ENCODE results near the gene RASA2. TPM values are rescaled to one million over a fixed set of nuclear protein-coding genes. Genes with fewer than 3 reads are reported as not detected.

The RASA2 gene, protein sequence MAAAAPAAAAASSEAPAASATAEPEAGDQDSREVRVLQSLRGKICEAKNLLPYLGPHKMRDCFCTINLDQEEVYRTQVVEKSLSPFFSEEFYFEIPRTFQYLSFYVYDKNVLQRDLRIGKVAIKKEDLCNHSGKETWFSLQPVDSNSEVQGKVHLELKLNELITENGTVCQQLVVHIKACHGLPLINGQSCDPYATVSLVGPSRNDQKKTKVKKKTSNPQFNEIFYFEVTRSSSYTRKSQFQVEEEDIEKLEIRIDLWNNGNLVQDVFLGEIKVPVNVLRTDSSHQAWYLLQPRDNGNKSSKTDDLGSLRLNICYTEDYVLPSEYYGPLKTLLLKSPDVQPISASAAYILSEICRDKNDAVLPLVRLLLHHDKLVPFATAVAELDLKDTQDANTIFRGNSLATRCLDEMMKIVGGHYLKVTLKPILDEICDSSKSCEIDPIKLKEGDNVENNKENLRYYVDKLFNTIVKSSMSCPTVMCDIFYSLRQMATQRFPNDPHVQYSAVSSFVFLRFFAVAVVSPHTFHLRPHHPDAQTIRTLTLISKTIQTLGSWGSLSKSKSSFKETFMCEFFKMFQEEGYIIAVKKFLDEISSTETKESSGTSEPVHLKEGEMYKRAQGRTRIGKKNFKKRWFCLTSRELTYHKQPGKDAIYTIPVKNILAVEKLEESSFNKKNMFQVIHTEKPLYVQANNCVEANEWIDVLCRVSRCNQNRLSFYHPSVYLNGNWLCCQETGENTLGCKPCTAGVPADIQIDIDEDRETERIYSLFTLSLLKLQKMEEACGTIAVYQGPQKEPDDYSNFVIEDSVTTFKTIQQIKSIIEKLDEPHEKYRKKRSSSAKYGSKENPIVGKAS
- total RNA-seq (10 to 100 TPM; 25.5 to 26.1 TPM), polyA plus RNA-seq (1 to 10 TPM; 6.9 to 7.8 TPM)
- long read RNA-seq, donor 1, full-length matches to known transcripts: 3 of 29 reads
- long read RNA-seq, donor 1, partial matches to known transcripts: 13 of 29 reads
- long read RNA-seq, donor 1, other reads (novel, unspliced or antisense): 13 of 29 reads
- long read RNA-seq, donor 2, full-length matches to known transcripts: 2 of 30 reads
- long read RNA-seq, donor 2, partial matches to known transcripts: 9 of 30 reads
- long read RNA-seq, donor 2, other reads (novel, unspliced or antisense): 19 of 30 reads

DNA sequence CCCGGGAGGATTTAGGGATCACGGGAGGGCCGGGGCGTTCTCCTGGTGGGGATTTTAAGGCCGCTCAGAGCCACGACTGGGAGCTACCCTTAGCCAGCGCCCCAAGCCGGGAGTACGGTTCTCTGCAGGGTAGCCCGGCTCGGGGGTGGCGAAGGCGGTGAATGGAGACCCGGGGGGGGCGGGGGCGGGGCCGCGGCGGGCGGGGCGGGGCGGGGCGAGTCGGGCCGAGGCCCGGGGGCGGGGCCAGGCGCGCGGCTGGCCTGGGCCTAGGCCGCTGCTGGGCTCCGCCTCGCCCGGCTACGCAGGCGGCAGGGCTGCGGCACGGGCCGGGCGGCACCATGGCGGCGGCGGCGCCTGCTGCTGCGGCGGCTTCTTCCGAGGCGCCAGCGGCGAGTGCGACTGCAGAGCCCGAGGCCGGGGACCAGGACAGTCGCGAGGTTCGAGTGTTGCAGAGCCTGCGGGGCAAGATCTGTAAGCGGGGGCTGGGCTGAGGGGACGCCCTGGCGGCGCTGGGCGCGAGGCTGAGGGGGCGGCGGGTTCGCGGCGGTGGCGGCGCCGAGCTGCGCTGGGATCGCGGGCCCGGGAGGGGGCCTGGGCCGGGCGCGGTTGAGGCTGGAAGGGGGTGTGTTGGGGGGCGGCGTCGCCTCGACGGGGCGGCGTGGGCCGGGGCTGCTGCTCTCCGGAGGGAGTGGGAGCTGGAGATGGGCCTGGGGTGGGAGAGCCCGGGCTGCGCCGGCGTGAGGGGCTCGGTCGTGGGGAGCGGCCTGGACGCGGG is at the start of gene RASA2:
TSS of gene RASA2 (plus strand) at position 282 of the 775 bp plus-strand sequence. CDS start at position 339, 57 bp downstream.
- intact Hi-C loops (cut with DNase I): loop anchor here in 1 of 2 donors (5.0 kb wide), 1 partner anchor 75 kb away; no protein-coding TSS in a partner anchor
- Histone ChIP-seq H3K4me3 (ENCODE audit: low read length in 2 of 2) (peak within 1 kb of the TSS; percentile 64 to 98), H3K27ac (ENCODE audit: low read depth in 1 of 2, low read length in 2 of 2) (peak within 1 kb of the TSS; percentile 71 to 89), H3K9me3 (ENCODE audit: control insufficient read depth, low read length) (no peaks in the 10 kb centered on the region), H3K4me1 (ENCODE audit: control insufficient read depth in 1 of 2, insufficient read depth in 2 of 2, low read length in 2 of 2) (peaks cover 0 to 3% of the 10 kb centered on the region in 2 donors), H3K36me3 (ENCODE audit: control insufficient read depth in 1 of 2, insufficient read depth in 2 of 2, low read length in 1 of 2) (no peaks in the 10 kb centered on the region), H3K27me3 (ENCODE audit: control insufficient read depth in 1 of 2, insufficient read depth in 2 of 2, low read length in 1 of 2) (no peaks in the 10 kb centered on the region)
- WGBS, 2 donors: 0 to 1% methylated on average over 38 to 96 of the region's 96 CpGs
- DNase-seq (peak; percentile 76 to 89), ATAC-seq (ENCODE audit: low FRiP score) (peak; percentile 95)

DNA sequence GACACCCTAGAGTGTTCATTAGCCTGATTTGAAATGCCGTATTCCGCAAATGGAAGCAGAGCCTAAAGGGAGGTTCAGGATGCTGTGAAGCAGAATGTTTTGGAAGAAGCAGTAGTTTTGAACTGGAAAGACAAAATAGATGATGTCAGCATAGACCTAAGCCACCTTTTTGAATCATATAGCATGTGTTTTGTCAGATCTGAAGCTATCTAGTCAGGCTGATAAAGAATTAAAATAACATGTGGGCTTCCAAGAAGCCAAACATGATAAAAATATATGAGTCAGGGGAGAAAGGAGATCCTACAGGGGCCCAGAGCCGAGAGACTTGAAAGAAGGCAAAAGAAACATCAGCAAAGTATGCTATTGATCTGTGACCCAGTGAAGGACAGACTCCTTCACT is 47.2 kb upstream of the RASA2 start:
- ATAC-seq (ENCODE audit: low FRiP score): no peak
- peak overlapping the region in 1 of 2 donors; percentile 49 for H3K27ac ChIP-seq (ENCODE audit: low read depth in 1 of 2, low read length in 2 of 2)
- peaks cover 7 to 17% of the 10 kb centered on the region in 2 donors for H3K4me1 ChIP-seq (ENCODE audit: control insufficient read depth in 1 of 2, insufficient read depth in 2 of 2, low read length in 2 of 2)
- H3K27me3 ChIP-seq (ENCODE audit: control insufficient read depth in 1 of 2, insufficient read depth in 2 of 2, low read length in 1 of 2): no peaks in the 10 kb centered on the region
- H3K4me3 ChIP-seq (ENCODE audit: low read length in 2 of 2): no peak overlapping the region
- 67 to 69% methylated on average over 3 of the region's 3 CpGs for WGBS, 2 donors
- peaks cover 4 to 12% of the 10 kb centered on the region in 2 donors for H3K36me3 ChIP-seq (ENCODE audit: control insufficient read depth in 1 of 2, insufficient read depth in 2 of 2, low read length in 1 of 2)
- H3K9me3 ChIP-seq (ENCODE audit: control insufficient read depth, low read length): no peaks in the 10 kb centered on the region
- no peak for DNase-seq
- intact Hi-C loops (cut with DNase I): loop anchor here in 1 of 2 donors (5.0 kb wide), 1 partner anchor 37 kb away; no protein-coding TSS in a partner anchor

DNA sequence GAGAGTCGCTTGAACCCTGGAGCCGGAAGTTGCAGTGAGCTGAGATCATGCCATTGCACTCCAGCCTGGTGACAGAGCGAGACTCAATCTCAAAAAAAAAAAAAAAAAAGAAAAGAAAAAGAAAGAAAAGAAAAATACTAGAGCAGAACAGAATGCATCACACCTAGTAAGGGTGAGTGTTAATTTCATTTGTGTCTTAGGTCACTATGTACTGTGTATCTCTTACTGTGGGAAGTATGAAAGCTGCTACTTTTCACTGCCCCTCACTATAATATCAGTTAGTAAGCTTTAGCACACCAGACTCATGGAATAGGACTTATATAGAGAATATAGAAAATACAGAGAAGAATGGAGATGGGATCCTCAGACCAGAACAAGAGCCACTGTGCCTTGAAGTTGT is 45.9 kb upstream of the RASA2 start:
- no peak for DNase-seq
- peaks cover 4 to 12% of the 10 kb centered on the region in 2 donors for H3K36me3 ChIP-seq (ENCODE audit: control insufficient read depth in 1 of 2, insufficient read depth in 2 of 2, low read length in 1 of 2)
- H3K9me3 ChIP-seq (ENCODE audit: control insufficient read depth, low read length): no peaks in the 10 kb centered on the region
- peaks cover 7 to 17% of the 10 kb centered on the region in 2 donors for H3K4me1 ChIP-seq (ENCODE audit: control insufficient read depth in 1 of 2, insufficient read depth in 2 of 2, low read length in 2 of 2)
- no peak for ATAC-seq (ENCODE audit: low FRiP score)
- 66 to 83% methylated on average over 3 of the region's 3 CpGs for WGBS, 2 donors
- no peaks in the 10 kb centered on the region for H3K27me3 ChIP-seq (ENCODE audit: control insufficient read depth in 1 of 2, insufficient read depth in 2 of 2, low read length in 1 of 2)
- no peak overlapping the region for H3K27ac ChIP-seq (ENCODE audit: low read depth in 1 of 2, low read length in 2 of 2)
- intact Hi-C loops (cut with DNase I): loop anchor here in 1 of 2 donors (5.0 kb wide), 2 partner anchors 34 to 74 kb away; partner anchors contain the start of gene ZBTB38
- no peak overlapping the region for H3K4me3 ChIP-seq (ENCODE audit: low read length in 2 of 2)

DNA sequence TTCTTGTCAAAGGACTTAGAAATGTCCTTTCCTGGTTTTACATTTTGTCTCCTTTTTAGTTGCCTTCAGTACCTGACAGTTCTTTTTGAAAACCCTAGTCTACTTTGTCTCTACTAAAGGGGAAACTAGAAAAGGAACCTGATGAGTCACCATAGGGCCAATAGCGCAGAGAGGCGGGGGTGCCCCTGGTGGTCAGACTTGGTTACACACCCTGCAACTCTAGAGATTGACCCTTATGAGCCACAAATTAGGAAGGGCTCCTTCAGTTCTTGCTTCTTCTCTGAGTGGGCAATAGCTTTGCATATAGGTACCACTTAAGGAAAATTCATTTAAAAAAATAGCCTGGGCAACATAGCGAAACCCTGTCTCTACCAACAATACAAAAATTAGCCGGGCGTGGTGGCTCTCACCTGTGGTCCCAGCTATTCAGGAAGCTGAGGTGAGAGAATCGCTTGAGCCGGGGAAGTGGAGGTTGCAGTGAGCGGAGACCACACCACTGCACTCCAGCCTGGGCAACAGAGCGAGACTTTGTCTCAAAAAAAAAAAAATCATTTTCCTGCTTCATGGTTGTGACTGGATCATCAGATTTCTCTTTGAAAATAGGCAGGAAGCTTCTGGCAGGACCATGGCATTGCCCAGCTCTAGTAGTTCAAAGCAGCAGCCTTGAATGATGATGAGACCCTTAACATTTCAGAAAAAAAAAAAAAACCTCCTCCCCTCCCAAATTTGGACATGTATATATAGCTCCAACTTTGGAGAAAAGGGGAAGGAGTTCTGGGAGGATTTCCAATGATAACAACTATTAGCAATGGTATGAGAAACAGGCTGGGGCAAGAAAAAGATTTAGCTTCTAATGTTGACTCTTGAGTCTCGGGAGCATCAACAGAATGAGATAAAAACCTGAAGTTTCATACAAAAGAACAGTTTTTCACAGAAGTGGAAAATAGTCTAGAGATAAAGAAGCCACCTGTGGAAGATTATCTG is 45.2 kb upstream of the RASA2 start:
- Histone ChIP-seq H3K4me1 (ENCODE audit: control insufficient read depth in 1 of 2, insufficient read depth in 2 of 2, low read length in 2 of 2) (peaks cover 5 to 17% of the 10 kb centered on the region in 2 donors), H3K4me3 (ENCODE audit: low read length in 2 of 2) (peak overlapping the region in 1 of 2 donors; percentile 23), H3K36me3 (ENCODE audit: control insufficient read depth in 1 of 2, insufficient read depth in 2 of 2, low read length in 1 of 2) (peaks cover 4 to 12% of the 10 kb centered on the region in 2 donors), H3K27ac (ENCODE audit: low read depth in 1 of 2, low read length in 2 of 2) (peak overlapping the region; percentile 91 to 96), H3K27me3 (ENCODE audit: control insufficient read depth in 1 of 2, insufficient read depth in 2 of 2, low read length in 1 of 2) (no peaks in the 10 kb centered on the region), H3K9me3 (ENCODE audit: control insufficient read depth, low read length) (no peaks in the 10 kb centered on the region)
- WGBS, 2 donors: 48 to 51% methylated on average over 10 of the region's 10 CpGs
- ATAC-seq (ENCODE audit: low FRiP score) (peak; percentile 90), DNase-seq (peak; percentile 86 to 92)
- intact Hi-C loops (cut with DNase I): loop anchor here (2.0 to 5.0 kb wide), 3 partner anchors 34 to 74 kb away; partner anchors contain the start of gene ZBTB38 (in 1 of the 2)

DNA sequence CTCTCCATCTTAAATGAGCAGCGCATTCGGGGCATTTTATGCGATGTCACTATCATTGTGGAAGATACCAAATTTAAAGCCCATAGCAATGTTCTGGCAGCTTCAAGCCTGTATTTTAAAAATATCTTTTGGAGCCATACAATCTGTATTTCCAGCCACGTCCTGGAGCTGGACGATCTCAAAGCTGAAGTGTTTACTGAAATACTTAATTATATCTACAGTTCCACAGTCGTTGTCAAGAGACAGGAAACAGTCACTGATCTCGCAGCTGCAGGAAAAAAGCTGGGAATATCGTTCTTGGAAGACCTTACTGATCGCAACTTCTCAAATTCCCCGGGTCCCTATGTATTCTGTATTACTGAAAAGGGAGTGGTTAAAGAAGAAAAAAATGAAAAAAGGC is 44.4 kb upstream of the RASA2 start:
- WGBS, 2 donors: 11 to 14% methylated on average over 10 of the region's 10 CpGs
- DNase-seq: no peak
- intact Hi-C loops (cut with DNase I): loop anchor here (2.0 to 5.0 kb wide), 3 partner anchors 35 to 75 kb away; partner anchors contain the start of gene ZBTB38 (in 1 of the 2)
- Histone ChIP-seq H3K4me3 (ENCODE audit: low read length in 2 of 2) (peak overlapping the region in 1 of 2 donors; percentile 23), H3K27me3 (ENCODE audit: control insufficient read depth in 1 of 2, insufficient read depth in 2 of 2, low read length in 1 of 2) (no peaks in the 10 kb centered on the region), H3K27ac (ENCODE audit: low read depth in 1 of 2, low read length in 2 of 2) (peak overlapping the region; percentile 91 to 95), H3K9me3 (ENCODE audit: control insufficient read depth, low read length) (no peaks in the 10 kb centered on the region), H3K36me3 (ENCODE audit: control insufficient read depth in 1 of 2, insufficient read depth in 2 of 2, low read length in 1 of 2) (peaks cover 4 to 12% of the 10 kb centered on the region in 2 donors), H3K4me1 (ENCODE audit: control insufficient read depth in 1 of 2, insufficient read depth in 2 of 2, low read length in 2 of 2) (peaks cover 5 to 14% of the 10 kb centered on the region in 2 donors)
- peak; percentile 8 for ATAC-seq (ENCODE audit: low FRiP score)

DNA sequence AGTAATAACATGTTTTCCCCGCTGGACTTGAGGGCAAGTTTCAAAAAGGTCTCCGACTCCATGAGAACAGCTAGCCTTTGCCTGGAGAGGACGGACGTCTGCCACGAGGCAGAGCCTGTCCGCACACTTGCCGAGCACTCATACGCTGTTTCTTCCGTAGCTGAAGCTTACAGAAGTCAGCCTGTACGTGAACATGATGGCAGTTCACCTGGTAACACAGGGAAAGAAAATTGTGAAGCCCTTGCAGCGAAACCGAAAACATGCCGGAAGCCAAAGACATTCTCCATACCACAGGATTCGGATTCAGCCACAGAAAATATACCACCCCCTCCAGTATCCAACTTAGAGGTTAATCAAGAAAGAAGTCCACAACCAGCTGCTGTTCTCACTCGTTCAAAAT is 43.9 kb upstream of the RASA2 start:
- peaks cover 4 to 12% of the 10 kb centered on the region in 2 donors for H3K36me3 ChIP-seq (ENCODE audit: control insufficient read depth in 1 of 2, insufficient read depth in 2 of 2, low read length in 1 of 2)
- DNase-seq (no peak), ATAC-seq (ENCODE audit: low FRiP score) (no peak)
- H3K27me3 ChIP-seq (ENCODE audit: control insufficient read depth in 1 of 2, insufficient read depth in 2 of 2, low read length in 1 of 2): no peaks in the 10 kb centered on the region
- peak overlapping the region; percentile 77 to 91 for H3K27ac ChIP-seq (ENCODE audit: low read depth in 1 of 2, low read length in 2 of 2)
- peaks cover 5 to 14% of the 10 kb centered on the region in 2 donors for H3K4me1 ChIP-seq (ENCODE audit: control insufficient read depth in 1 of 2, insufficient read depth in 2 of 2, low read length in 2 of 2)
- 34% methylated on average over 15 of the region's 15 CpGs for WGBS, 2 donors
- intact Hi-C loops (cut with DNase I): loop anchor here (2.0 to 5.0 kb wide), 3 partner anchors 36 to 76 kb away; partner anchors contain the start of gene ZBTB38 (in 1 of the 2)
- no peak overlapping the region for H3K4me3 ChIP-seq (ENCODE audit: low read length in 2 of 2)
- H3K9me3 ChIP-seq (ENCODE audit: control insufficient read depth, low read length): no peaks in the 10 kb centered on the region
